GM06990 (cell line): ENCODE results near the gene TERT.
"Not testable (repeated sequence)": the region's sequence is repeated elsewhere in the genome, so short reads cannot be mapped to it uniquely, and the experiment has no call there.

ENCODE experiments used
- DNase-seq: peaks from one replicate; pipeline ENCODE4 v3.0.0-alpha.2; 2011; ENCODE audit not compliant: insufficient read length; ENCODE audit errors: extremely low read depth
- H3K27me3 ChIP-seq: replicated peaks from 2 replicates; pipeline ENCODE4 v1.6.0; 2011; ENCODE audit warnings: low read length; ENCODE audit not compliant: control insufficient read depth, insufficient read depth
- H3K36me3 ChIP-seq: 2 replicates; pipeline ENCODE4 v1.5.1; 2011; ENCODE audit warnings: low read length; ENCODE audit not compliant: control insufficient read depth, insufficient read depth
- H3K4me3 ChIP-seq: replicated peaks from 2 replicates; pipeline ENCODE4 v1.5.1; 2011; ENCODE audit warnings: low read depth, mild to moderate bottlenecking, control low read depth, low read length
- CTCF ChIP-seq: IDR thresholded peaks from 2 replicates; pipeline ENCODE4 v1.5.1; 2011; ENCODE audit warnings: low read length, control low read depth, mild to moderate bottlenecking, inconsistent platforms; ENCODE audit not compliant: insufficient read depth, poor library complexity, severe bottlenecking

The TERT gene

GRCh38 chr5:1341863-1342262, 47.0 kb upstream of the TERT start:
- peak; percentile 65 for DNase-seq
- Histone ChIP-seq H3K4me3 (no peak overlapping the region; the same call in 1 of the 2 replicates), H3K27me3 (no peaks in the 10 kb centered on the region), H3K36me3 (peaks cover 40% of the 10 kb centered on the region)
- no peak for TF ChIP-seq CTCF

DNA sequence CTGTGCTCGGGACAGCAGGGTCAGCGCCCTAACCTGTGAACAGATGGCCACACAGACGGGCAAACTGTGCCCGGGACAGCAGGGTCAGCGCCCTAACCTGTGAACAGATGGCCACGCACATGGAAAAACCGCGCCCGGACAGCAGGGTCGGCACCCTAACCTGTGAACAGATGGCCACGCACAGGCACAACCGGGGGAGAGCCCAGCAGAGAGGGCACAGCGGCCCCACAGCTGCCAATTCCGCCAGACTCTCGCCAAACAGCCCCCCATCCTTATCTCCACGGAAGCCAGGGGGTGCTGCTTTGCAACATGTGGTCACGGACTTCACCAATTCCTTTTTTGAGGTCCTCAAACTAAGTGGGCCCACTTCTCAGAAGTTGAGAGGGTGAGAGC, 44.9 kb upstream of the TERT start:
- not testable (repeated sequence) for DNase-seq, H3K4me3 ChIP-seq, H3K27me3 ChIP-seq
- peaks cover 59% of the 10 kb centered on the region for H3K36me3 ChIP-seq

DNA sequence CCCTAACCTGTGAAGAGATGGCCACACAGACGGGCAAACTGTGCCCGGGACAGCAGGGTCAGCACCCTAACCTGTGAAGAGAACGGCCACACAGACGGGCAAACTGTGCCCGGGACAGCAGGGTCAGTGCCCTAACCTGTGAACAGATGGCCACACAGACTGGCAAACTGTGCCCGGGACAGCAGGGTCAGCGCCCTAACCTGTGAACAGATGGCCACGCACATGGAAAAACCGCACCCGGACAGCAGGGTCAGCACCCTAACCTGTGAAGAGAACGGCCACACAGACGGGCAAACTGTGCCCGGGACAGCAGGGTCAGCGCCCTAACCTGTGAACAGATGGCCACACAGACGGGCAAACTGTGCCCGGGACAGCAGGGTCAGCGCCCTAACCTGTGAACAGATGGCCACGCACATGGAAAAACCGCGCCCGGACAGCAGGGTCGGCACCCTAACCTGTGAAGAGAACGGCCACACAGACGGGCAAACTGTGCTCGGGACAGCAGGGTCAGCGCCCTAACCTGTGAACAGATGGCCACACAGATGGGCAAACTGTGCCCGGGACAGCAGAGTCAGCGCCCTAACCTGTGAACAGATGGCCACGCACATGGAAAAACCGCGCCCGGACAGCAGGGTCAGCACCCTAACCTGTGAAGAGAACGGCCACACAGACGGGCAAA, 44.4 kb upstream of the TERT start:
- not testable (repeated sequence) for DNase-seq, H3K4me3 ChIP-seq, H3K27me3 ChIP-seq
- peaks cover 61% of the 10 kb centered on the region for H3K36me3 ChIP-seq

GRCh38 chr5:1338506-1339070, 43.7 kb upstream of the TERT start:
- DNase-seq, result no peak
- Histone ChIP-seq H3K36me3 (peaks cover 65% of the 10 kb centered on the region), H3K27me3 (no peaks in the 10 kb centered on the region), H3K4me3 (no peak overlapping the region)
- no peak for TF ChIP-seq CTCF

DNA sequence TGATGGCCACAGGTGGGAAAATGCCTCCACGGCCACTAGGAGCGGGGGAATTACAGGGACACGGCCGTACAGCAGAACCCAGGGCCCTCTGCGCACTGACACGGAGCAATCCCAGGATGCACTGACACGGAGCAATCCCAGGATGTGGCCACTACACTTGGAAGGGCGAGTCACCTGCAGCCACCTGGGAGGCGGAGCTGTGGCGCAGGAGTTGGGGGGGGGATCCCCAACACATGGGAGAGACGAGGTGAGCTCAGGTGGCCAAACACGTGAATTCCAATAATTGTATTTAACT, 43.3 kb upstream of the TERT start:
- no peaks in the 10 kb centered on the region for H3K27me3 ChIP-seq
- no peak overlapping the region for H3K4me3 ChIP-seq
- DNase-seq, result no peak
- no peak for TF ChIP-seq CTCF
- peaks cover 67% of the 10 kb centered on the region for H3K36me3 ChIP-seq

DNA sequence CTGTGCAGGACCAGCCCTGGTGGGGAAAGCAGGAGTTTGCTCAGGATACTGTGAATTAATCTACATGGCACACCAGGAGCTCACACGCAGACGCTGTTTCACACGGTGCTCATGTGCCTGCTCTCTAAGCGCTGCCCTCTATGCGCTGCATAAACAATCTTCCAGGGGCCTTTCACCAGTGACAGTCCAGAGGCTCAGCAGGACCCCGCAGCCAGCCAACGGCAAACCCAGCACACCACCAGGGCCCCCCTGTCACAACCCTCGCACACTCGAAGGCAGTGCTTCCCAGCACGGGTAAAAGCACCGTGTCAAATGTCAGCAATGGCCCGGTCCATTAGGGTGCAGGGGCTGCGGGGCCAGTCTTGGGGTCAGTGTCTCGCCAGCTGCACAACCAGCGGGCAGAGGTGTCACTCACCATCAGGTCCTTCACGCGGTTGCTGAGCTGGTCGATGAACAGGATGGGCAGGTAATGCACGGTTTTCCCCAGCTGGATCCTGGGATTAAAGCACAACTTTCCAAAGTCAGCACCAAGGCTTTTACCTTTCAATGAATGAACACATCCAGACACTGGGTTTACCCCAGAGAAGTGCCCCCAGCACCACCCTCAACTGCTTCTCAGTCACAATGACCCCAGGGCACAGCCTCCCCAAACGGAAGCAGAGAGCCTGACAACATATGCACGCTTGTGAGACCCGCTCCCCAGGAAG, 42.8 kb upstream of the TERT start:
- peaks cover 67% of the 10 kb centered on the region for H3K36me3 ChIP-seq
- no peak for DNase-seq
- no peaks in the 10 kb centered on the region for H3K27me3 ChIP-seq
- no peak overlapping the region for H3K4me3 ChIP-seq
- TF ChIP-seq CTCF, result no peak
